Osteoblast (primary cell): ENCODE results near the gene CLCN5. TPM values are rescaled to one million over a fixed set of nuclear protein-coding genes. Genes with fewer than 3 reads are reported as not detected.

Experiments used
- DNase-seq: peaks from one replicate; pipeline ENCODE4 v3.0.0; 2011; ENCODE audit warnings: low spot score, mixed read lengths; ENCODE audit not compliant: insufficient read length; ENCODE audit errors: missing footprints
- H2AFZ ChIP-seq: 2 replicates; pipeline ENCODE4 v1.6.0; 2011; ENCODE audit warnings: mild to moderate bottlenecking, low read length
- H3K27ac ChIP-seq: 2 replicates; pipeline ENCODE4 v1.5.1; 2011; ENCODE audit warnings: mild to moderate bottlenecking, low read depth, low read length, moderate library complexity
- H3K27me3 ChIP-seq: 2 replicates; pipeline ENCODE4 v1.6.0; 2012; ENCODE audit warnings: mild to moderate bottlenecking, control low read depth, inconsistent platforms, low read length, moderate library complexity; ENCODE audit not compliant: insufficient read depth
- H3K36me3 ChIP-seq: 2 replicates; pipeline ENCODE4 v1.5.1; 2011; ENCODE audit warnings: mild to moderate bottlenecking, low read length, control low read depth, moderate library complexity; ENCODE audit not compliant: insufficient read depth
- H3K4me1 ChIP-seq: 2 replicates; pipeline ENCODE4 v1.5.1; 2011; ENCODE audit warnings: mild to moderate bottlenecking, low read length, control low read depth, moderate library complexity; ENCODE audit not compliant: insufficient read depth
- H3K4me2 ChIP-seq: 2 replicates; pipeline ENCODE4 v1.6.0; 2011; ENCODE audit warnings: mild to moderate bottlenecking, low read length; ENCODE audit not compliant: insufficient read depth
- H3K4me3 ChIP-seq: fragments of 200-600 bp; sonication (generic); 3 replicates; pipeline ENCODE4 v1.5.1; 2012; ENCODE audit warnings: mild to moderate bottlenecking, low read length, inconsistent platforms; ENCODE audit not compliant: insufficient read depth
- H3K79me2 ChIP-seq: 2 replicates; pipeline ENCODE4 v1.6.0; 2012; ENCODE audit warnings: mild to moderate bottlenecking, low read length, control low read depth, inconsistent platforms; ENCODE audit not compliant: insufficient read depth
- H3K9me3 ChIP-seq: 2 replicates; pipeline ENCODE4 v1.5.1; 2011; ENCODE audit warnings: low read depth, low read length, control low read depth
- H4K20me1 ChIP-seq: 2 replicates; pipeline ENCODE4 v1.6.0; 2012; ENCODE audit warnings: mild to moderate bottlenecking, low read length, control low read depth; ENCODE audit not compliant: insufficient read depth
- small RNA-seq: library from RNA; depleted of rRNA; stranded (forward); fragments of <200 nt; gene quantifications from one replicate; pipeline ENCODE3, GENCODE V24; 2012
- total RNA-seq: library from RNA; depleted of rRNA; stranded (reverse); fragments of >200 nt; gene quantifications from 2 replicates; pipeline ENCODE4 v1.2.3, GENCODE V29; 2012
- TF ChIP-seq, protein P1 (sequence below): IDR thresholded peaks from 2 replicates; pipeline ENCODE4 v1.5.1; 2011; ENCODE audit warnings: mild to moderate bottlenecking, low read depth, low read length, moderate library complexity; ENCODE audit errors: extremely low read depth

CLCN5 gene
- total RNA-seq, 1 donor = 13.0 TPM

GRCh38 chrX:50115973-50116372, 193.6 kb downstream of the CLCN5 start:
- TF ChIP-seq, protein P1, sequence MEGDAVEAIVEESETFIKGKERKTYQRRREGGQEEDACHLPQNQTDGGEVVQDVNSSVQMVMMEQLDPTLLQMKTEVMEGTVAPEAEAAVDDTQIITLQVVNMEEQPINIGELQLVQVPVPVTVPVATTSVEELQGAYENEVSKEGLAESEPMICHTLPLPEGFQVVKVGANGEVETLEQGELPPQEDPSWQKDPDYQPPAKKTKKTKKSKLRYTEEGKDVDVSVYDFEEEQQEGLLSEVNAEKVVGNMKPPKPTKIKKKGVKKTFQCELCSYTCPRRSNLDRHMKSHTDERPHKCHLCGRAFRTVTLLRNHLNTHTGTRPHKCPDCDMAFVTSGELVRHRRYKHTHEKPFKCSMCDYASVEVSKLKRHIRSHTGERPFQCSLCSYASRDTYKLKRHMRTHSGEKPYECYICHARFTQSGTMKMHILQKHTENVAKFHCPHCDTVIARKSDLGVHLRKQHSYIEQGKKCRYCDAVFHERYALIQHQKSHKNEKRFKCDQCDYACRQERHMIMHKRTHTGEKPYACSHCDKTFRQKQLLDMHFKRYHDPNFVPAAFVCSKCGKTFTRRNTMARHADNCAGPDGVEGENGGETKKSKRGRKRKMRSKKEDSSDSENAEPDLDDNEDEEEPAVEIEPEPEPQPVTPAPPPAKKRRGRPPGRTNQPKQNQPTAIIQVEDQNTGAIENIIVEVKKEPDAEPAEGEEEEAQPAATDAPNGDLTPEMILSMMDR = no peak
- no peaks in the 10 kb centered on the region for H3K4me1 ChIP-seq
- H3K9me3 ChIP-seq = no peaks in the 10 kb centered on the region
- H3K27ac ChIP-seq = no peak overlapping the region
- no peak overlapping the region for H2AFZ ChIP-seq
- H3K4me2 ChIP-seq = no peak overlapping the region
- H3K79me2 ChIP-seq = no peaks in the 10 kb centered on the region
- no peaks in the 10 kb centered on the region for H3K36me3 ChIP-seq
- H3K4me3 ChIP-seq = no peak overlapping the region
- H4K20me1 ChIP-seq = no peaks in the 10 kb centered on the region
- H3K27me3 ChIP-seq = no peaks in the 10 kb centered on the region
- no peak for DNase-seq

- TF ChIP-seq, protein P1 = no peak
- no peaks in the 10 kb centered on the region for H3K27me3 ChIP-seq
- no peaks in the 10 kb centered on the region for H4K20me1 ChIP-seq
- no peak overlapping the region for H3K4me2 ChIP-seq
- H3K9me3 ChIP-seq = no peaks in the 10 kb centered on the region
- no peaks in the 10 kb centered on the region for H3K4me1 ChIP-seq
- H3K36me3 ChIP-seq = no peaks in the 10 kb centered on the region
- no peak for DNase-seq
- H3K27ac ChIP-seq = no peak overlapping the region
- H3K79me2 ChIP-seq = no peaks in the 10 kb centered on the region
- H3K4me3 ChIP-seq = no peak overlapping the region
- H2AFZ ChIP-seq = no peak overlapping the region
Measured at GRCh38 chrX:50117476-50117875, 195.1 kb downstream of the CLCN5 start.

DNA sequence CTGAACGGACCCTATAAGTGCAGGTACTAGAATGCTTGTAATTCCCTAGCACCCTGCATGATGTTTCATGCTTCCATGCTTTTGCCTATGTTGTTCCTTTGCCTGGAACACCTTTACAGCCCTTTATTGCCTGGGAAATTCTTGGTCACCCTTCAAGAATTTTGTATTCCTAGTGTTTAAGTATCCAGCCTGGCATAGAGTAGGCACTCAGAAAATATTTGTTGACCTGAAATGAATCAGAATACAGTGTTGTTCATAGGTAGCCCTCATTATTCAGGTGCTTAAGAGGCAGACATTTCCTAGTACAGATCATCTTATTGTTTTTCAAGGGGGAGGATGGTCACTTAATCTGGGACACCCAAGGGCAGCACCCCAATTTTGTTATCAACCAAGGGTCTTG, 203.1 kb downstream of the CLCN5 start:
- no peaks in the 10 kb centered on the region for H3K9me3 ChIP-seq
- H3K36me3 ChIP-seq = no peaks in the 10 kb centered on the region
- no peak for DNase-seq
- H3K4me3 ChIP-seq = no peak overlapping the region
- no peaks in the 10 kb centered on the region for H3K4me1 ChIP-seq
- peaks cover 4% of the 10 kb centered on the region for H3K27me3 ChIP-seq
- no peaks in the 10 kb centered on the region for H4K20me1 ChIP-seq
- no peak overlapping the region for H3K27ac ChIP-seq
- no peaks in the 10 kb centered on the region for H3K79me2 ChIP-seq
- TF ChIP-seq, protein P1 = no peak
- H3K4me2 ChIP-seq = no peak overlapping the region
- no peak overlapping the region for H2AFZ ChIP-seq

GRCh38 chrX:50147972-50148371, 225.6 kb downstream of the CLCN5 start:
- H3K79me2 ChIP-seq = no peaks in the 10 kb centered on the region
- no peak overlapping the region for H3K4me2 ChIP-seq
- H2AFZ ChIP-seq = no peak overlapping the region
- no peaks in the 10 kb centered on the region for H3K9me3 ChIP-seq
- DNase-seq = no peak
- no peaks in the 10 kb centered on the region for H3K36me3 ChIP-seq
- no peak overlapping the region for H3K27ac ChIP-seq
- no peaks in the 10 kb centered on the region for H3K4me1 ChIP-seq
- H4K20me1 ChIP-seq = no peaks in the 10 kb centered on the region
- H3K27me3 ChIP-seq = peaks cover 3% of the 10 kb centered on the region
- TF ChIP-seq, protein P1 = no peak
- no peak overlapping the region for H3K4me3 ChIP-seq

Small RNA genes lying within 50 kb of the gene (small RNA-seq; reads per million reads assigned to genes)
- gene MIR188 (22.2 reads per million, percentile 95 among the genes with 10 or more reads in this experiment), gene MIR362 (453 reads per million, percentile 98 among the genes with 10 or more reads in this experiment), gene MIR500A (141 reads per million, percentile 97 among the genes with 10 or more reads in this experiment), gene MIR500B (0.30 reads per million), gene MIR501 (60.0 reads per million, percentile 96 among the genes with 10 or more reads in this experiment), gene MIR502 (200 reads per million, percentile 98 among the genes with 10 or more reads in this experiment), gene MIR532 (2,219 reads per million, percentile 99 among the genes with 10 or more reads in this experiment), gene MIR660 (765 reads per million, percentile 99 among the genes with 10 or more reads in this experiment), gene RNU6-421P (not detected)

Other genes starting within 250 kb of the CLCN5 start
- not detected in 2 replicates for gene PAGE1, start 226.6 kb upstream of the CLCN5 start, total RNA-seq
- gene PAGE4, start 93.3 kb upstream of the CLCN5 start, total RNA-seq = not detected in 2 replicates
- 3.6 and 4.1 TPM in 2 replicates for gene USP27X, start 43.1 kb upstream of the CLCN5 start, total RNA-seq